ENCODE measurements around the gene TCP11X2.
"Not testable (repeated sequence)": the region's sequence is repeated elsewhere in the genome, so short reads cannot be mapped to it uniquely, and the experiment has no call there.

TCP11X2 gene

GRCh38 chrX:102471762-102472220, at the start of gene TCP11X2:
Gene TCP11X2, minus strand, starts transcription at chrX:102471812.
- not testable (repeated sequence) for DNase-seq (ENCODE audit: low read depth in 2 of 2)

- no peak for DNase-seq (ENCODE audit: low read depth in 2 of 2)
Measured at GRCh38 chrX:102517326-102517725, 45.7 kb upstream of the TCP11X2 start.

- DNase-seq (ENCODE audit: low read depth in 2 of 2), result peak; percentile 37 to 41
Measured at GRCh38 chrX:102515975-102516941, 44.6 kb upstream of the TCP11X2 start, which contains the start of gene TMSB15A. Gene TMSB15A, minus strand, starts transcription at chrX:102516739.

- DNase-seq (ENCODE audit: low read depth in 2 of 2), result no peak
Measured at GRCh38 chrX:102514536-102514935, 42.9 kb upstream of the TCP11X2 start.

- DNase-seq (ENCODE audit: low read depth in 2 of 2), result no peak
Measured at GRCh38 chrX:102498732-102499131, 27.1 kb upstream of the TCP11X2 start.

- DNase-seq (ENCODE audit: low read depth in 2 of 2), result no peak
Measured at GRCh38 chrX:102491766-102492165, 20.2 kb upstream of the TCP11X2 start.

GRCh38 chrX:102478765-102479164, 7.2 kb upstream of the TCP11X2 start:
- not testable (repeated sequence) for DNase-seq (ENCODE audit: low read depth in 2 of 2)

GRCh38 chrX:102470215-102470614, 1.4 kb downstream of the TCP11X2 start:
- not testable (repeated sequence) for DNase-seq (ENCODE audit: low read depth in 2 of 2)

GRCh38 chrX:102458615-102459014, 13.0 kb downstream of the TCP11X2 start:
- not testable (repeated sequence) for DNase-seq (ENCODE audit: low read depth in 2 of 2)

GRCh38 chrX:102439908-102440307, 31.7 kb downstream of the TCP11X2 start, which contains the start of gene NXF2B:
Gene NXF2B, minus strand, starts transcription at chrX:102440008. Its CDS starts 59,972 bp downstream, at chrX:102380036.
- DNase-seq (ENCODE audit: low read depth in 2 of 2), result not testable (repeated sequence)

- not testable (repeated sequence) for DNase-seq (ENCODE audit: low read depth in 2 of 2)
Measured at GRCh38 chrX:102414493-102414892, 57.1 kb downstream of the TCP11X2 start.

All from stimulated activated CD4-positive, alpha-beta T cell treated with anti-CD3 and anti-CD28 coated beads, Interleukin-4, amount 100 ng/mL, for 48 hours (primary cell).